ENCODE data around the gene ACOX2. TPM values are rescaled to one million over a fixed set of nuclear protein-coding genes. Genes with fewer than 3 reads are reported as not detected.

ACOX2 gene
- total and polyA plus RNA-seq, 2 donors (not counting 3 experiments of a cell fraction or from before 2014, with no cell fraction given), result 1.5 to 10.5 TPM

DNA sequence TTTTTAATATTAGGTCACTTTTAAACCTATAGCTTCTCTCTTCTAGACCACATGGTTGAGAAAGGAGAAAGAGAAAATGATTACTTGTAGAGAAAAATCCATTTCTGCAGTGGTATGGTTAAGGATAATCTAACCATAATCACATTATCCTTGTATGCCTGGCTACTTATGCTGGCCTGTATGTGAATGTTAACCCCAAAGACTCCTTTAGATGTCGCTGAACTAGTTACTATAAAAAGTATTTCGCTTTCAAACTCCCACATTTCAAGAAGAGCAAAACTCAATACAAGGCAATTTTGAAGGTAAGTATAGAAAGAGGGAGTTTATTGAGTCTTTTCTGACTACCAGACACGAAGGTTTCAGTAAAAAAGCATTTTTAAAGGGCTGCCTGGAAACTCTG lies 42.9 kb downstream of the ACOX2 start:
- H3K27me3 ChIP-seq (ENCODE audit: control insufficient read depth in 2 of 2, insufficient read depth in 2 of 2, low read length in 2 of 2), result peaks cover 0 to 1% of the 10 kb centered on the region in 2 experiments
- no TSS peak for BruUV-seq (replicated peaks)
- TF ChIP-seq, protein P1, sequence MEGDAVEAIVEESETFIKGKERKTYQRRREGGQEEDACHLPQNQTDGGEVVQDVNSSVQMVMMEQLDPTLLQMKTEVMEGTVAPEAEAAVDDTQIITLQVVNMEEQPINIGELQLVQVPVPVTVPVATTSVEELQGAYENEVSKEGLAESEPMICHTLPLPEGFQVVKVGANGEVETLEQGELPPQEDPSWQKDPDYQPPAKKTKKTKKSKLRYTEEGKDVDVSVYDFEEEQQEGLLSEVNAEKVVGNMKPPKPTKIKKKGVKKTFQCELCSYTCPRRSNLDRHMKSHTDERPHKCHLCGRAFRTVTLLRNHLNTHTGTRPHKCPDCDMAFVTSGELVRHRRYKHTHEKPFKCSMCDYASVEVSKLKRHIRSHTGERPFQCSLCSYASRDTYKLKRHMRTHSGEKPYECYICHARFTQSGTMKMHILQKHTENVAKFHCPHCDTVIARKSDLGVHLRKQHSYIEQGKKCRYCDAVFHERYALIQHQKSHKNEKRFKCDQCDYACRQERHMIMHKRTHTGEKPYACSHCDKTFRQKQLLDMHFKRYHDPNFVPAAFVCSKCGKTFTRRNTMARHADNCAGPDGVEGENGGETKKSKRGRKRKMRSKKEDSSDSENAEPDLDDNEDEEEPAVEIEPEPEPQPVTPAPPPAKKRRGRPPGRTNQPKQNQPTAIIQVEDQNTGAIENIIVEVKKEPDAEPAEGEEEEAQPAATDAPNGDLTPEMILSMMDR (IDR thresholded peaks at IDR 0.05; ENCODE audit: extremely low read depth in 1 of 2, insufficient read depth in 1 of 2, low read depth in 1 of 2, low read length in 2 of 2), result no peak
- TF ChIP-seq GATA2 (IDR thresholded peaks at IDR 0.05; ENCODE audit: insufficient read depth, insufficient read length, low read depth, low read length) (no peak), MYC (IDR thresholded peaks at IDR 0.05; ENCODE audit: low read depth, low read length) (no peak), EZH2 (IDR thresholded peaks at IDR 0.05; ENCODE audit: borderline replicate concordance, low read depth, low read length, severe bottlenecking) (no peak), POLR2A (IDR thresholded peaks at IDR 0.05; ENCODE audit: low read depth, low read length) (no peak), FOS (IDR thresholded peaks at IDR 0.05; ENCODE audit: borderline replicate concordance, insufficient read depth, low read length) (no peak), POLR2AphosphoS5 (IDR thresholded peaks at IDR 0.05; ENCODE audit: insufficient read depth, low read depth, low read length) (no peak), JUN (IDR thresholded peaks at IDR 0.05; ENCODE audit: borderline replicate concordance, insufficient read depth, insufficient read length, low read depth) (no peak)
- TF ChIP-seq, protein P2, sequence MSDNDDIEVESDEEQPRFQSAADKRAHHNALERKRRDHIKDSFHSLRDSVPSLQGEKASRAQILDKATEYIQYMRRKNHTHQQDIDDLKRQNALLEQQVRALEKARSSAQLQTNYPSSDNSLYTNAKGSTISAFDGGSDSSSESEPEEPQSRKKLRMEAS (IDR thresholded peaks at IDR 0.05; ENCODE audit: insufficient read depth, insufficient read length), result no peak
- H3K36me3 ChIP-seq (ENCODE audit: control insufficient read depth in 2 of 2, extremely low read depth in 1 of 2, insufficient read depth in 2 of 2, low read length in 2 of 2), result no peaks in the 10 kb centered on the region
- DNase-seq (ENCODE audit: low read depth, low spot score) (no peak), FAIRE-seq (no peak)
- CTCF ChIA-PET, result interaction anchor here (1.2 to 4.7 kb wide), 5 partner anchors 9 to 136 kb away, joined by 3 to 27 read pairs (median 7); no protein-coding TSS in a partner anchor
- H4K20me1 ChIP-seq (replicated peaks; ENCODE audit: control insufficient read depth, extremely low read depth, insufficient read depth, low read length), result no peaks in the 10 kb centered on the region
- H3K4me1 ChIP-seq (ENCODE audit: control insufficient read depth, extremely low read depth, insufficient read depth, low read length), result peaks cover 12% of the 10 kb centered on the region
- no peak overlapping the region for H2AFZ ChIP-seq (ENCODE audit: low read depth, low read length)
- no peak overlapping the region for H3K9ac ChIP-seq (replicated peaks; ENCODE audit: extremely low read depth, insufficient read depth, low read length)
- H3K79me2 ChIP-seq (ENCODE audit: control insufficient read depth, insufficient read depth, low read length), result peaks cover 41% of the 10 kb centered on the region
- H3K9me1 ChIP-seq (replicated peaks; ENCODE audit: control insufficient read depth, extremely low read depth, insufficient read depth, low read length), result no peaks in the 10 kb centered on the region
- dilution Hi-C loops (cut with MboI; ENCODE audit: extremely low pct_ligation_motif_present, low sequenced_read_pairs), result no loop called here
- no peak overlapping the region for H3K27ac ChIP-seq (ENCODE audit: insufficient read depth, low read depth, low read length)
- H3K9me3 ChIP-seq (replicated peaks; ENCODE audit: control insufficient read depth, insufficient read depth, low read length), result no peaks in the 10 kb centered on the region
- H3K4me3 ChIP-seq (replicated peaks in 1 of 3; ENCODE audit: insufficient read depth in 1 of 3, low read depth in 1 of 3, low read length in 3 of 3), result no peak overlapping the region
- no peak overlapping the region for H3K4me2 ChIP-seq (ENCODE audit: insufficient read depth, low read length)
- POLR2A ChIA-PET, result no interaction called here
- intact Hi-C loops (cut with micrococcal nuclease), result no loop called here
